Mucosa of rectum (tissue), 2 donors: ENCODE measurements around the gene MAP3K7.

Experiments used
- H3K27ac ChIP-seq, 2 donors: one replicate each; pipeline ENCODE4 v1.7.0; 2013; ENCODE audit warnings: inconsistent platforms in 2 of 2, low read depth in 2 of 2, low read length in 2 of 2
- H3K27me3 ChIP-seq, 2 donors: one replicate each; pipeline ENCODE4 v1.7.0; 2013; ENCODE audit warnings: low read length in 2 of 2; ENCODE audit not compliant: control insufficient read depth in 2 of 2, insufficient read depth in 2 of 2
- H3K36me3 ChIP-seq, 2 donors: one replicate each; pipeline ENCODE4 v1.7.0; 2013; ENCODE audit warnings: low read length in 2 of 2; ENCODE audit not compliant: control insufficient read depth in 2 of 2, insufficient read depth in 2 of 2
- H3K4me1 ChIP-seq, 2 donors: one replicate each; pipeline ENCODE4 v1.7.0; 2013; ENCODE audit warnings: low read length in 2 of 2, mild to moderate bottlenecking in 1 of 2; ENCODE audit not compliant: control insufficient read depth in 2 of 2, insufficient read depth in 2 of 2
- H3K4me3 ChIP-seq, 2 donors: one replicate each; pipeline ENCODE4 v1.7.0; 2013; ENCODE audit warnings: low read length in 2 of 2
- H3K9ac ChIP-seq, 2 donors: one replicate each; pipeline ENCODE4 v1.7.0; 2013; ENCODE audit warnings: low read length in 2 of 2, low read depth in 1 of 2, mild to moderate bottlenecking in 1 of 2
- H3K9me3 ChIP-seq, 2 donors: one replicate each; pipeline ENCODE4 v1.7.0; 2013; ENCODE audit warnings: low read length in 2 of 2; ENCODE audit not compliant: control insufficient read depth in 2 of 2
- donor health status: healthy.
- donor health status: Normal muscosa, but diverticular disease.

Gene MAP3K7

GRCh38 chr6:90502381-90502780 is 84.5 kb downstream of the MAP3K7 start:
- Histone ChIP-seq H3K9me3 (no peaks in the 10 kb centered on the region), H3K4me3 (no peak overlapping the region), H3K9ac (no peak overlapping the region), H3K36me3 (no peaks in the 10 kb centered on the region), H3K4me1 (peaks cover 0 to 4% of the 10 kb centered on the region in 2 donors), H3K27me3 (no peaks in the 10 kb centered on the region), H3K27ac (no peak overlapping the region)

- Histone ChIP-seq H3K4me1 (peaks cover 0 to 4% of the 10 kb centered on the region in 2 donors), H3K27me3 (no peaks in the 10 kb centered on the region), H3K4me3 (no peak overlapping the region), H3K9me3 (no peaks in the 10 kb centered on the region), H3K36me3 (no peaks in the 10 kb centered on the region), H3K9ac (no peak overlapping the region), H3K27ac (no peak overlapping the region)
Measured at GRCh38 chr6:90500458-90500857, 86.4 kb downstream of the MAP3K7 start.

- Histone ChIP-seq H3K9me3 (no peaks in the 10 kb centered on the region), H3K27me3 (no peaks in the 10 kb centered on the region), H3K4me3 (no peak overlapping the region), H3K4me1 (peaks cover 0 to 1% of the 10 kb centered on the region in 2 donors), H3K36me3 (no peaks in the 10 kb centered on the region), H3K9ac (no peak overlapping the region), H3K27ac (no peak overlapping the region)
Measured at GRCh38 chr6:90497411-90497810, 89.5 kb downstream of the MAP3K7 start.

- no peaks in the 10 kb centered on the region for H3K9me3 ChIP-seq
- H3K4me1 ChIP-seq = no peaks in the 10 kb centered on the region
- no peak overlapping the region for H3K4me3 ChIP-seq
- no peaks in the 10 kb centered on the region for H3K36me3 ChIP-seq
- H3K27ac ChIP-seq = no peak overlapping the region
- H3K9ac ChIP-seq = no peak overlapping the region
- no peaks in the 10 kb centered on the region for H3K27me3 ChIP-seq
Measured at GRCh38 chr6:90496258-90497016, 90.4 kb downstream of the MAP3K7 start.

GRCh38 chr6:90495216-90495817 is 91.6 kb downstream of the MAP3K7 start:
- no peak overlapping the region for H3K27ac ChIP-seq

GRCh38 chr6:90494067-90494780 is 92.6 kb downstream of the MAP3K7 start:
- Histone ChIP-seq H3K27ac (no peak overlapping the region), H3K27me3 (no peaks in the 10 kb centered on the region), H3K4me1 (no peaks in the 10 kb centered on the region), H3K9me3 (no peaks in the 10 kb centered on the region), H3K9ac (no peak overlapping the region), H3K36me3 (no peaks in the 10 kb centered on the region), H3K4me3 (no peak overlapping the region)

More at GRCh38 chr6:90495216-90495817, 91.6 kb downstream of the MAP3K7 start:
- H3K4me3 ChIP-seq = no peak overlapping the region
- no peaks in the 10 kb centered on the region for H3K9me3 ChIP-seq
- H3K36me3 ChIP-seq = no peaks in the 10 kb centered on the region
- no peaks in the 10 kb centered on the region for H3K4me1 ChIP-seq
- no peaks in the 10 kb centered on the region for H3K27me3 ChIP-seq
- no peak overlapping the region for H3K9ac ChIP-seq

- Histone ChIP-seq H3K36me3 (no peaks in the 10 kb centered on the region), H3K9me3 (no peaks in the 10 kb centered on the region), H3K27me3 (no peaks in the 10 kb centered on the region), H3K4me1 (no peaks in the 10 kb centered on the region), H3K9ac (no peak overlapping the region), H3K27ac (no peak overlapping the region), H3K4me3 (no peak overlapping the region)
Measured at GRCh38 chr6:90493332-90493731, 93.5 kb downstream of the MAP3K7 start.

- Histone ChIP-seq H3K9ac (no peak overlapping the region), H3K27me3 (no peaks in the 10 kb centered on the region), H3K9me3 (no peaks in the 10 kb centered on the region)
Measured at GRCh38 chr6:90492798-90493197, 94.1 kb downstream of the MAP3K7 start.

GRCh38 chr6:90492369-90492768 is 94.5 kb downstream of the MAP3K7 start:
- H3K27me3 ChIP-seq = no peaks in the 10 kb centered on the region
- no peak overlapping the region for H3K9ac ChIP-seq
- no peaks in the 10 kb centered on the region for H3K4me1 ChIP-seq
- no peak overlapping the region for H3K27ac ChIP-seq
- H3K4me3 ChIP-seq = no peak overlapping the region
- H3K36me3 ChIP-seq = no peaks in the 10 kb centered on the region
- no peaks in the 10 kb centered on the region for H3K9me3 ChIP-seq

More at GRCh38 chr6:90492798-90493197, 94.1 kb downstream of the MAP3K7 start:
- no peak overlapping the region for H3K27ac ChIP-seq
- H3K4me1 ChIP-seq = no peaks in the 10 kb centered on the region
- no peak overlapping the region for H3K4me3 ChIP-seq
- H3K36me3 ChIP-seq = no peaks in the 10 kb centered on the region

GRCh38 chr6:90490030-90490716 is 96.7 kb downstream of the MAP3K7 start:
- Histone ChIP-seq H3K9me3 (no peaks in the 10 kb centered on the region), H3K4me1 (no peaks in the 10 kb centered on the region), H3K27me3 (no peaks in the 10 kb centered on the region), H3K9ac (no peak overlapping the region), H3K4me3 (no peak overlapping the region), H3K36me3 (no peaks in the 10 kb centered on the region), H3K27ac (no peak overlapping the region)
